NB4 (cell line): ENCODE results near the gene CSNK1D.

Source experiments
- MYC ChIP-seq: IDR thresholded peaks from 2 replicates; pipeline ENCODE4 v1.6.1; 2011; ENCODE audit warnings: low read depth, low read length
- POLR2A ChIP-seq: IDR thresholded peaks from 2 replicates; pipeline ENCODE4 v1.6.1; 2011; ENCODE audit warnings: mild to moderate bottlenecking; ENCODE audit not compliant: insufficient read length; ENCODE audit errors: extremely low read depth
- TF ChIP-seq, protein P1 (sequence below): IDR thresholded peaks from one replicate; pipeline ENCODE4 v1.5.1; 2012; ENCODE audit warnings: low read depth, low read length
- TF ChIP-seq, protein P2 (sequence below): IDR thresholded peaks from 2 replicates; pipeline ENCODE4 v1.6.1; 2011; ENCODE audit warnings: low read depth, low read length

GRCh38 chr17:82224666-82225065 lies 48.8 kb downstream of the CSNK1D start:
- TF ChIP-seq, protein P1, sequence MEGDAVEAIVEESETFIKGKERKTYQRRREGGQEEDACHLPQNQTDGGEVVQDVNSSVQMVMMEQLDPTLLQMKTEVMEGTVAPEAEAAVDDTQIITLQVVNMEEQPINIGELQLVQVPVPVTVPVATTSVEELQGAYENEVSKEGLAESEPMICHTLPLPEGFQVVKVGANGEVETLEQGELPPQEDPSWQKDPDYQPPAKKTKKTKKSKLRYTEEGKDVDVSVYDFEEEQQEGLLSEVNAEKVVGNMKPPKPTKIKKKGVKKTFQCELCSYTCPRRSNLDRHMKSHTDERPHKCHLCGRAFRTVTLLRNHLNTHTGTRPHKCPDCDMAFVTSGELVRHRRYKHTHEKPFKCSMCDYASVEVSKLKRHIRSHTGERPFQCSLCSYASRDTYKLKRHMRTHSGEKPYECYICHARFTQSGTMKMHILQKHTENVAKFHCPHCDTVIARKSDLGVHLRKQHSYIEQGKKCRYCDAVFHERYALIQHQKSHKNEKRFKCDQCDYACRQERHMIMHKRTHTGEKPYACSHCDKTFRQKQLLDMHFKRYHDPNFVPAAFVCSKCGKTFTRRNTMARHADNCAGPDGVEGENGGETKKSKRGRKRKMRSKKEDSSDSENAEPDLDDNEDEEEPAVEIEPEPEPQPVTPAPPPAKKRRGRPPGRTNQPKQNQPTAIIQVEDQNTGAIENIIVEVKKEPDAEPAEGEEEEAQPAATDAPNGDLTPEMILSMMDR: no peak
- TF ChIP-seq, protein P2, sequence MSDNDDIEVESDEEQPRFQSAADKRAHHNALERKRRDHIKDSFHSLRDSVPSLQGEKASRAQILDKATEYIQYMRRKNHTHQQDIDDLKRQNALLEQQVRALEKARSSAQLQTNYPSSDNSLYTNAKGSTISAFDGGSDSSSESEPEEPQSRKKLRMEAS: no peak
- TF ChIP-seq MYC: no peak
- TF ChIP-seq POLR2A: no peak
